ENCODE results near the gene RAF1. TPM values are rescaled to one million over a fixed set of nuclear protein-coding genes. Genes with fewer than 3 reads are reported as not detected.

Gene RAF1
- total and polyA plus RNA-seq, 2 of the 8 experiments (the other 6 are each of a cell fraction or from before 2014, with no cell fraction given) = 103 to 118 TPM

DNA sequence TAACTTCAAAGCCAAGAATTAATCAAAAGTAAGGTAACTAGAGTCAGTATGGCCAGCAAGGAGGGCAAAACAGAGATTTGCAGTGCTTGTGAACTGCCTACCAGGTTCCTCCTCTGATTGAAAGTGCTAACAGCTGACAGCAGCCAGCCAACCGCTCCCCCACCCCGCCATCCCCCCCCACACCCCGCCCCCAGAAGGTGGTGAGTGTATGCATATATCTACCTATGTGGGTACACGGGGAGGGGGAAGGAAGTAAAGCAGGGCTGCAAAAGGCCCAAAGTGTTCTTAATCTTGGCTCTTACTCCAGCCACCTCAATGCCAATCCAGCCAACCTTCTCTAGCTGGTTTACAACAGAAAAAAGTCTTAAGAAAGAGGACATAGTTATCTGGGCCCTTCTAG, 50.7 kb downstream of the RAF1 start:
- no peak overlapping the region for H2BK5ac ChIP-seq (ENCODE audit: low read depth, low read length)
- H2BK20ac ChIP-seq (ENCODE audit: low read length) = no peak overlapping the region
- ChIA-PET POLR2A (ENCODE audit: partially characterized antibody) (interaction anchor here (1.3 kb wide), 1 partner anchor 14 kb away, joined by 3 read pairs; no protein-coding TSS in a partner anchor), CTCF (ENCODE audit: partially characterized antibody) (interaction anchor here (1.0 kb wide), 1 partner anchor 44 kb away, joined by 4 read pairs; no protein-coding TSS in a partner anchor)
- H2BK12ac ChIP-seq (ENCODE audit: low read depth, low read length) = no peak overlapping the region
- WGBS, 2 experiments (ENCODE audit: extremely low coverage in 1 of 2, insufficient coverage in 1 of 2, insufficient read length in 1 of 2, insufficient replicate concordance in 2 of 2, low coverage in 1 of 2, low lambda C conversion rate in 2 of 2, missing lambda C conversion rate in 1 of 2) = 63% methylated on average over 3 of the region's 4 CpGs; no CpG with 5 or more reads in 1 of the 2 experiments
- H4K91ac ChIP-seq (replicated peaks; ENCODE audit: insufficient read length, low read length) = no peak overlapping the region
- H3K23ac ChIP-seq (ENCODE audit: insufficient read length) = no peak overlapping the region
- H3K4me1 ChIP-seq (replicated peaks in 1 of 4; ENCODE audit: control insufficient read depth in 3 of 4, insufficient read depth in 4 of 4, low read length in 3 of 4) = peaks cover 0 to 7% (median 2%) of the 10 kb centered on the region in 4 experiments; a peak in 3 of 7 replicates
- H3K9me3 ChIP-seq (ENCODE audit: insufficient read depth in 2 of 2, low read depth in 1 of 2, low read length in 1 of 2) = no peaks in the 10 kb centered on the region
- H3K14ac ChIP-seq (ENCODE audit: insufficient read length) = no peak overlapping the region
- no peak overlapping the region for H3K4me3 ChIP-seq (ENCODE audit: extremely low read depth in 1 of 4, insufficient read depth in 2 of 4, low read depth in 3 of 4, low read length in 4 of 4)
- H3K27ac ChIP-seq (ENCODE audit: low read depth, low read length) = no peak overlapping the region
- H3K27me3 ChIP-seq (replicated peaks in 1 of 4; ENCODE audit: control insufficient read depth in 3 of 4, extremely low read depth in 1 of 4, insufficient read depth in 3 of 4, low read length in 3 of 4) = no peaks in the 10 kb centered on the region
- H2BK120ac ChIP-seq (replicated peaks; ENCODE audit: low read depth, low read length) = no peak overlapping the region
- peaks cover 5 to 6% of the 10 kb centered on the region in 2 experiments for H4K20me1 ChIP-seq (replicated peaks in 1 of 2; ENCODE audit: control insufficient read depth in 1 of 2, insufficient read depth in 2 of 2, low read length in 2 of 2)
- no peak overlapping the region for H3K4me2 ChIP-seq (ENCODE audit: insufficient read depth in 1 of 2, low read depth in 2 of 2, low read length in 2 of 2)
- H4K5ac ChIP-seq (ENCODE audit: insufficient read length, low read depth, low read length) = no peak overlapping the region
- no peak overlapping the region for H2BK15ac ChIP-seq (ENCODE audit: low read length)
- H2AK5ac ChIP-seq (ENCODE audit: low read depth, low read length) = no peak overlapping the region
- H3K56ac ChIP-seq (replicated peaks; ENCODE audit: insufficient read length, low read depth, low read length) = no peak overlapping the region
- no peaks in the 10 kb centered on the region for H3K79me1 ChIP-seq (ENCODE audit: low read depth, low read length)
- H3K9ac ChIP-seq (replicated peaks in 1 of 4; ENCODE audit: extremely low read depth in 1 of 4, low read depth in 3 of 4, low read length in 3 of 4) = no peak overlapping the region
- no peak overlapping the region for H4K8ac ChIP-seq (ENCODE audit: extremely low read depth, insufficient read depth, low read length)
- H3K79me2 ChIP-seq (ENCODE audit: control insufficient read depth in 1 of 2, insufficient read depth in 2 of 2, low read length in 2 of 2) = peaks cover 0 to 37% of the 10 kb centered on the region in 2 experiments; a peak in 2 of 4 replicates
- H3K4ac ChIP-seq (replicated peaks; ENCODE audit: insufficient read length, low read depth, low read length) = no peak overlapping the region
- no peak for DNase-seq (ENCODE audit: low read depth in 1 of 2, low spot score in 2 of 2)
- H3K18ac ChIP-seq (ENCODE audit: extremely low read depth, low read length) = no peak overlapping the region
- H3K36me3 ChIP-seq (ENCODE audit: control insufficient read depth in 2 of 4, insufficient read depth in 4 of 4, low read length in 3 of 4) = peaks cover 10 to 43% (median 20%) of the 10 kb centered on the region in 4 experiments
- FAIRE-seq = no peak
- no peak overlapping the region for H2AFZ ChIP-seq (ENCODE audit: low read length)
- no peaks in the 10 kb centered on the region for H3K23me2 ChIP-seq (ENCODE audit: low read depth, low read length)
- TF ChIP-seq SUZ12 (IDR thresholded peaks at IDR 0.05; ENCODE audit: low read length) = no peak
